HG03439 (cell line): ENCODE data around the gene ACOT7.

Experiments
- ATAC-seq: cut with Tn5 transposase; IDR thresholded peaks from one replicate; pipeline ENCODE4 v1.9.1; 2021; ENCODE audit warnings: mild to moderate bottlenecking, moderate library complexity; ENCODE audit not compliant: unreplicated experiment

Gene ACOT7

DNA sequence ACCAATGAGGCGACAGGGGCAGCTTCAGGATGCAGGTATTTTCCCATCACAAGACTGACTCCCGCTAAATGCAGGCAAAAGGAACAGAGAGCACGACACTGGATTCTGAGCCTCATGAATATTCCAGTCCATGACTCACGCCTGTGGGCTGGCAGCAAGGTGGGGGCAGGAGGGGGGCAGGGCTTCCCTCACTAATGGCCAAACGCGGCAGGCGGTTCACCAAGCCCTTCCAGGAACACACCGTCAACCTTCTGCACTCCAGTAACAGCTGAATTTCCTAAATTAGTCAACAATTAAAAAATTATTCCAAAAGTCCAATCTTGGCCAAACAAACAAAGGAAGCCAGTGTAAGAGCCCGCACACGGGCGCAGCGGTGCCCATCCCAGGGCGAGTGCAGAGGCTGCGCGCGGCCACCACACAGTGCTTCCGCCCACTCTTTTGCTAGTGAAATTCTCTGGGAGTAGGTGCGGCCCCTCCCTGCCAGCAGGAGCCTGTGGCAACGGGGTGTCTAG is 120.1 kb downstream of the ACOT7 start:
- ATAC-seq: no peak

DNA sequence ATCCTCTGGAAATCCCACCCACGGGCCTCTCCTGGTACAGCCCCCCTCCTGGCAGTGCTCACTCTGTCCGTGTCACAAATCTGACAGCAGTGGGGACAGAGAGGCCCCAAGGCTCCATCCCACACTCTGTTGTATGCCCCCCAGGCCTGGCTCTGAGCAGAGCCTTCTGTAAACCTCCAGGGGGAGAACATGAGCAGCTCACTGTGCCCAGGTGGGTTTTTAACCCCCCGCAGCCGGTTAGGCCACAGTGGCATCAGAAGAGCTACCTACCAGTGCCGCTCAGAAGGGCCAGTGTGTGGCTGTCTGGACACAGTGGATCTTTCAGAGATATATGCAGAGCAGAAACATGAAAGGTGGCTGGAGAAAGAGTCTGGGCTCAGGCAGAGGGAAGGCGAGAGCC is 120.7 kb downstream of the ACOT7 start:
- ATAC-seq: no peak

DNA sequence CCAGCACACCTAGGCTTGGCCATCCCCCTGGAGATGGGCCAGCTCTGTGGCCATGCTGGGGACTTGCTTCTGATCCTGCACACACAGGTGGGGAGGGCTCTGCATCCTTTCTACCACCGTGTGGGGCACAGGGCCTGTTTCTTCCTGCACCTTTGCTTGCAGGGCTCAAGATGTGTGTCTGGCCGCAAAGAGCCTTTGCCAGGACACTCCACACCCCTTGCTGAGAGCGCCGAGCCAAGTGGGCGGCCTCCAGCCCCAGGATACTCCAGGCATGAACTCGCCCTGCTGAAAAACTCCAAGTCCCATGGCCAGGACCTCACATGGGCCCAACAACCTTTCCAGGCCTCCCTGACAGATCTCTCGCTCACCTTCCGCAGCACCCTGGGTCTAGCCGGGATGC is 121.1 kb downstream of the ACOT7 start:
- ATAC-seq: no peak

DNA sequence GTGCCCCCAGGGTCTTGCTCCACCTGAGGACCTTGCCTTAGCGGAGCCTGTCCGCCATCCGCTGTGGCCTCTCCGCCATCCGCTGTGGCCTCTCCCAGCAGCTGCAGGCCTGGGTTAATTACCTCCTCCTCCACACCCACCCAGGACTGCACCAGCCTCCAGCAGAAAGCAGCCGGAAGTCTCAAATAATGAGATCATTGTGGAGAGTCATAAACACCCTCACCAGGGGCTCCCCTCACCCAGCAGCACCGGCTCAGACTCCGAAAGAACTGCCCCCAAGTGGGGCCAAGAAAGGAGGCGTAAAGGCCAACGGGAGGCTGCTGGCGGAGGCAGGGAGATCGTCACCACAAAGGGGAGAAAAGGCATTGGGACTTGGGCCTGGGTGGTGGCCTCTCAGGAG is 122.0 kb downstream of the ACOT7 start:
- no peak for ATAC-seq

DNA sequence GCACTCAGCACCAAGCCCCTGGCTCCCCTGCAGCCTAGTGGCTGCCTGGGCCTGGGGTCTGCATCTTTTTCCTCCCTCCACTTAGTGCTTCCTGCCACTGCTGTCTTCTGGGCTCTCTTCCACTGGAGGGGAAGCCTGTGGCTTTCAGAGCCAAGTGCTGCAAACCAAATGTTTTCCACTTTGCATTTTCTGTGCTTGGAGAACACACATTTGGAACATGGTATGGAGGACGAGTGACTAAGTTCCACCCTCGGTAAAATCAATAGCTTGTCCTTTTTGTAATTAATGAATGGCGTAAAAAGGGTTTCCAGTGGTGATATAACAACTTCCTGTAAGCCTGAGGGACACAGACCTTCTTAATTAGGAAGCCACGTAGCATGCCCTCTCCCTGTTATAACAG is 122.6 kb downstream of the ACOT7 start:
- ATAC-seq: no peak

DNA sequence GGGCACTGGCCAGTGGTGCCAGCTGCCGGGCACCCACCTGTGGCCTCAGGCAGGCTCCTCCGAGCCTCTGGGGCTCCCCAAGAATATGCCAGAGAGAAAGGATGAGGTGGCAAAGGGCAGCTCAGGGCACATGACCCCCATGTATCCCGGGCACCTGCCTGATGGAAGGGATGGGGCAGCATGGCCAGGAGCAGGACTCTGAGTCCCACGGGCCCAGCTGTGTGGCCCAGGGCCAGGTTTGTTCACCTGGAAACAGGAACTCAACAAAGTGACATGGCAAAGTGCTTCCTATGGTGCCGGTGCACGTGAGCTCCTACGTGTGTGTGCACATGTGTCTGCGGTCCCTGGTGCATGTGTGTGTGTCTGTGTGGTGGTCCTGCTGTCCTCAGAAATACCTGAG is 123.2 kb downstream of the ACOT7 start:
- no peak for ATAC-seq

DNA sequence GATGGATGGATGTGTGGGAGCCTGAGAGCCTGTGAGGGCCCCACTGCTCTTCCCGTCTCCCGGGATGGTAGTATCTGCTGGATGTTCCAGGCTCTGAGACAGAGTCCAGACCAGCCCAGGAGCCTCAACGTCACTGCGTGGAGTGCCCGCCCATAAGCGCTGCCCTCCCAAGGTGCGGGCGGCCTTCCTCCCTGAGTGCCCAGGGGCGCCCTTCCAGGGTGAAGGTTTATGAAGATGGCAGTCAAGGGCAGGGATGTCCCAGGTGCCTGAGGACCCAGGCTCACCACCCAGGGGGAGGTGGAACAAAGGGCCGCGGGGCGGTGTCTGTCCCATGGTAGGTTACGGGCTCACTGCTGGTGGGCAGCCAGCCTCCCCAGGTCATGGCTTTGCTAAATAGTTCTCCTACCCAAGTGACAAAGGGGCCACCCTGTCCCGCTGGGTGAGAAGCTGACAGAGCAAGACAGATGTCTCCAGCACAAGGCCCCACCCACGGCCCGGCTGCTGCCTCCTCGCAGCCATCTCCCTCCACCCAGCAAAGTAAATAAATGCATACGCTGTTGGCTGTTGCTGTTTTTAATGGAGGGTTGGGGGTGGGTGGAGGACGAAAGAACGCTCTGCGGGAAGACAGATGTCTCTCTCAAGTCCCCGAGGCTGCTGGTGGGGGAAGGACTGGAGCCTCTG is 123.7 kb downstream of the ACOT7 start:
- ATAC-seq: no peak

DNA sequence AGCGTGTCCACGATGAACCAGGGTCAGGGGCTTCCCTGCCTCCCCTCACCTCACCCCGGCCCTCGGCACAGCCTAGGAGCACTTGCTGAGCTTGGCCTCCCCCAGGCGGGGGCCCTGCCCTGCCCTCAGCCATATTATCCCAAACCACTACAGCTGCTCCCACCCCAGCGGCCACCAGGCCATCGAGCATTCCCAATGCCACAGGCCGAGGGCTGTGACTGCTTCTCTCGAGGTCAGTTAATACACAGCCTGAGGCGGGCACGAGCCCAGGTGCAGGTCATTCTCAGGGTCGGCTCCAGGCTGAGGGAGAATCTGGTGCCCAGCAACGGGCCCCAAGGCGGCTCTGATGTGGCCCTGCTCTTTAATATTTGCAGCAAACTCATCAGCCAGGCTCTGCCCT is 124.3 kb downstream of the ACOT7 start:
- no peak for ATAC-seq

DNA sequence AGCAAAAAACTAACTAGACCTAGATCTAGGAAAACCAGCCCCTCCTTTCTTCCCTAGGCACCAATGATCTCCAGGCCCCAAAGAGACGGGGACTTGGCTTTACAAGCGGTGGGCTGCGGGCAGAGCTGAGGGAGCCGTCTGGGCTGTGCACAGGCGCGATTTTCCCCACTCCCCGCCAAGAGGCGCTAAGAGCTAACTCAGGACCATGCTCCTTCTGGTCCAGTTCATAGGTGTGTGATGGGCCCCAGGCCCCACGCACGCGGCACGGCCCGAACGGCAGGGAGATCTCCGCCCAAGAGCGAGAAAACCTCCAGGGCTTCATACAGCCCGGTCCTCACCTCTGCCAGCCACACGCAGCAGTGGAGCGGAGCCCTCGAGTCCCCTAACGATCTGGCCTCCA is 125.2 kb downstream of the ACOT7 start:
- ATAC-seq: no peak

DNA sequence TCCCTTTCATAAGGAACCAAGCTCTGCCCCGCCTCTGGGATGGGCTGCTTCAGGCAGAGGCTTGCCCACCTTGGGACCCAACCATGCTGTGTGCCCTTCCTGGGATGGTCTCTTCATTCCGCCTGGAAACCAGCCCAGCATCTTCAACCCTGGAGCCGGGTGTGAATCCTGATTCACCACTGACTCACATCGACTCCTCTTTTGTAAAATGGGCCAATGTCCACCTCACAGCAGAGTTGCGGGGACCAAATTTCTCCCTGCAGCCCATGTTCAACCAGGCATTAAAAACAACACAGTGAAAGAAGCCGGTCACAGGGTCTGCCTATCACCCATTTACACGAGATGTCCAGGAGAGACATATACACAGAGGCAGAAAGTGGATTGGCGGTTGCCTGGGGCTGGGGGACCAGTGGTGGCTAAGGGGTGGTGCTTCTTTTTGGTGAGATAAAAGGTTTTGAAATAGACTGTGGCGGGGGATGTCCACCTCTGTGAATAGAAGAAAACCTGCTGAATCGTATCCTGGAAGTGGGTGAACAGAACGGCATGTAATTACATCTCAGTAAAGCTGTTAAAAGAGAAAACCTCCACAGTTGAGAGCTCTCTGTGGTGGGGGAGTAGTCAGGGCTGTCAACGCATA is 125.8 kb downstream of the ACOT7 start:
- ATAC-seq: no peak

DNA sequence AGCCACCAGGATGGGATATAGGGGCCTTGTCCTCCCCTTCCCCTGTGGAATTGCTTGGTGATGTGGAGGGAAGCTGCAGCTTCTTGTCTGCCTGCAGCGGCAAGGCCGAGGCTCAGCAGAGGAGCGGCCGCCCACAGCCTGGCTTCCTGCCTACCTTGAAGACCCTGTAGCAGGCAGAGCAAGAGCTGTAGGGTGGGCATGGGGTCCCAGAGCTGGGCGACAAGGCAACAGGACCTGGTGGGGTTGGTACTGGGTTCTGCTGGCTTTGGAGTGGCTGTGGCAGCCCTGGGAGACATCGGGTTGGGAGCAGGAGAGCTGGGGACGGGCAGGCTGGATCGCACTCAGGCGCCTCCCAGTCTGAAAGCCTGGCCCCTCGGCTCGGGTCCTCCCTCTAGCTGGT is 126.9 kb downstream of the ACOT7 start:
- ATAC-seq: no peak

DNA sequence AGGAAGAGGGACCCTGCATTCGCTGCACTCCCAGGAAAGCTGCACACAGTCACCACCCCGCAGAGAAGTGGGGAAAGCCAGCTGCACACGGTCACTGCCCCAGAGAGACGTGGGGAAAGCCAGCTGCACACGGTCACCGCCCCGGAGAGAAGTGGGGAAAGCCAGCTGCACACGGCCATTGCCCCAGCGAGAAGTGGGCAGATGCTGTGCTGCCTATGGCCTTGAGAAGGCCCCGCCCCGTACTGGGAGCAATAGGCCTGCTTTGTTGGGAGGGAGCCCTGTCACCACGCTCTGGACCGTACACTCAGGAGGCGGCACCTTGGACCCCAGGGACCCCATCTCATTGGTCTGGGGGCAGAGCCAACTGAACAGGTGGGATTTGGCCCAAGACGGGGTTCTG is 128.4 kb downstream of the ACOT7 start:
- no peak for ATAC-seq

DNA sequence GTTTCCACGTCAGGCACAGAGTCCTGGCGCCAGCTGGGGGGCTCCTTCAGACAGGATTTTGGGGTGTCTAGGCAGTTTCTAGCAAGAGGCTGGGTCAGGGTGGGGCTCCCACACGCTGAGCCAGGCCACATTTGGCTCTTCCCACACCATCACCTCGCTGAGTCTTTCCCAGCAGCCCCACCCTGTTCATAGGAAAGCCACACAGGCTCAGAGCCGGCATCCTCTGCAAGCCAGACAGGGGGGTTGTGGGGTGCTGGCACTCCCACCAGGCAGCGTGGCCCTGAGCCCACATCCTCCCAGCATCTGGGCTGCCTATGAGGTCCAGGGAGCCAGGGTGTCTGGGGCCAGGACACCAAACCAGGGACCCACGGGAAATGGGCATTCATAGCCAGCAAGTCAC is 129.9 kb downstream of the ACOT7 start:
- ATAC-seq: no peak

DNA sequence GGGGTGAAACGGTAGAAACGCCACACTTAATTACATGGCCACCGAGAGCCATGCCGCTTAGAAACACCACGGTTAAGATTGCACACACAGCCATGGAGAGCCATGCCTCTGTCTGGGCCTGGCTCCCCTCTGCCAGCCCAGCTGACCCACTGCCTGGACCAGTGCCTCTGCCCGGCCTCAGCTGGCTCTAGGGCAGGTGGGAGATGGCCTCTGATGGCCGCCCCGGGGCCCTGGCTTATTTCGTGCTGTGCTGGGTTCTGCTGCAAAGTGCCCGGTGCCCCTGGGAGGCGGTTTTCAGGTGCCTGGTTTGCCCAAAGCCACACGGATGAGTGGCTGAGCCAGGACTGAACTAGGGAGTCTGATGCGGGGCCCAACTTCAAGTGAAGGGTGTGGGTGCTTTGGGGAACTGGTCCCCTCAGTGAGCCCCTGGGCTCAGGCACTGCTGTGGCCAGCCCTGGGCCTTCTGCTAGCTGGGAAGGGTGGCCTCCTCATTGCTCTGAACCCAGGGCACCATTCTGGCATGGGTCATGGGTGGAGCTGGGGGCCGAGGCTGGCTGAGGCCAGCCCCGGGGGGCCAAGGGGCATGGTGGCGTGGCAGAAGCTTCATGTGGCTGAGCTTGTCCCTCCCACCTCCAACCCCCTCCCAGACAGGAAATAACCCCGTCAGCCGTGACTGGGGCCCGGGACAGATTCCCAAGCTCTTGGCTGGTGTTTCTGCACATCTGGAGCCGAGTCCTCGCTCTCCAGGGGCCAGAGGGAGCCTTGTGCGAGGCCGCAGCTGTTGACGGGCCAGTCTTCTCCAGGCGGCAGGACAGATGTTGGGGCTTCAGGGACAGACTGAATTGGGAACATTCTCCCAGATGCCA is 130.8 kb downstream of the ACOT7 start:
- no peak for ATAC-seq

DNA sequence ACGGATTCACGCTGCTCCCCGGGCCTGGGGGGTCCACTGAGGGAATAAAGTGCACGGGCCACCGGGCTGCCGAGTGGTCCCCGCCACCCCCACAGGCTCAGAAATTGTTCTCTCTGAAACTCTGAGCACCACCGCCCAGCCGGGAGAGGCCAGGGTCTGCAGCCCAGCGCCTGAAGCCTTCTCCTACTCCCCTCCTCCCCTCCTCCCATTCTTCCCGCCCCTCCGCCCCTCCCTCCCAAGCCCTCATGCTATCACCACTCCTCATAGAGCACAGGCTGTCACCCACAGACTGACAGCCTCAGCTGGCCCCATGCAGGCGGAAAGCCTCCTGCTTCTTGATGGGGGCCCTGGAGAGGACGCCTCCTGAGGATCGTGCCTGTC is 132.0 kb downstream of the ACOT7 start:
- no peak for ATAC-seq

DNA sequence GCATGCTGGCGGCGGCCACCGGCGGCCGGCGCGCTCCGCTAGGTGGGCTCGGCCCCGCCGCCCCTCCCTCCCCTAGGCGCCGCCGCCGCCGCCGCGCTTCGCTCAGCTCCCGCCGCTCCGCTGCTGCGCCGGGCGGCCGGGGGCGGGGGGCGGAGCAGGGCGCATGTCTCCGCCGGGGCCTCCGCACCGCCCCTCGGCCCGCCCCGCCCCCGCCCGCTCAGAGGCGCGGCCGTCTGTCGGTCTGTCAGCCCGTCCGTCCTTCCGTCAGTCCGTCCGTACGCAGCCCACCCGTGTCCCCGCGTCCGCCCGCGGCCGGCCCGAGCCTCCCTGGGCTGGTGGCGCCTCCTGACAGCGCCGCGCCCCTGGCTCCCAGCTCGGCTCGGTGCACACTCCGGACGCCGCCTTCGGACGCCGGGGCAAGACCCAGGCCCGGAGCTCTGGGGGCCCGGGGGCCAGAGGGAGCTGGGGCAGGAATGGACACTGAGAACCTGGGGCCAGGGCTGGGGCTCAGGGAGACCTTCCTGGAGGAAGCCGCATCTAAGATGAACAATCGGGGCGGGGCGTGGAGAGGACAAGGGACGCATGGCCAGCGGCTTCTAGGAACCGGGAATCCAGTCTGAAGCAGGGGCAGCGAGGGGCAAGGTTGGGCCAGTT is 132.5 kb downstream of the ACOT7 start, which contains the start of gene GPR153:
Gene GPR153, minus strand, starts transcription at position 138 of the 654 bp plus-strand sequence. CDS start 6,193 bp downstream, outside the sequence.
- ATAC-seq: no peak

DNA sequence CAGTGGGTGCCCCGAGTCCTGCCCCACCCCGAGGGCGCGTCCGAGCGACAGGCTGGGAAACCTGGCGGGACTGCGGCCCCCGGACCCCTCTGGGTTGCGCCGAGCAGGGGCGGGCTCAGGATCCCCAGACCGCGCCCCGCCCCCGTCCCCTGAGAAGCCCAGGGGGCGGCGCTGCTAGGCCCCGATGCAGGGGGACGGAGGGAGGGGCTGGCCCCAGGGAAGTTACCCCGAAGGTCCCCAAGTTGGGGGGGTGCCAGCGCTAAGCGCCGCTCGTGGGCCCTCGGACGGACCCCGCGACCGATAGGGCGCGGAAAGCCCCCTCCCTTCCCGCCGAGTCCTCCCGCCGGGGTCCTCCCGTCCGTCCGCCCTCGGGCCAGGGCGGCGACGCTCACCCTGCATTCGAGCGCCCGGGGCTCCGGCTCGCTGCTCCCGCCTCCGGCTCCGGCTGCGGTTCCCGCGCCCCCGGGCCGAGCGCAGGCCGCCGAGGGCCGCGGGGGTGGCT is 133.1 kb downstream of the ACOT7 start:
- no peak for ATAC-seq

DNA sequence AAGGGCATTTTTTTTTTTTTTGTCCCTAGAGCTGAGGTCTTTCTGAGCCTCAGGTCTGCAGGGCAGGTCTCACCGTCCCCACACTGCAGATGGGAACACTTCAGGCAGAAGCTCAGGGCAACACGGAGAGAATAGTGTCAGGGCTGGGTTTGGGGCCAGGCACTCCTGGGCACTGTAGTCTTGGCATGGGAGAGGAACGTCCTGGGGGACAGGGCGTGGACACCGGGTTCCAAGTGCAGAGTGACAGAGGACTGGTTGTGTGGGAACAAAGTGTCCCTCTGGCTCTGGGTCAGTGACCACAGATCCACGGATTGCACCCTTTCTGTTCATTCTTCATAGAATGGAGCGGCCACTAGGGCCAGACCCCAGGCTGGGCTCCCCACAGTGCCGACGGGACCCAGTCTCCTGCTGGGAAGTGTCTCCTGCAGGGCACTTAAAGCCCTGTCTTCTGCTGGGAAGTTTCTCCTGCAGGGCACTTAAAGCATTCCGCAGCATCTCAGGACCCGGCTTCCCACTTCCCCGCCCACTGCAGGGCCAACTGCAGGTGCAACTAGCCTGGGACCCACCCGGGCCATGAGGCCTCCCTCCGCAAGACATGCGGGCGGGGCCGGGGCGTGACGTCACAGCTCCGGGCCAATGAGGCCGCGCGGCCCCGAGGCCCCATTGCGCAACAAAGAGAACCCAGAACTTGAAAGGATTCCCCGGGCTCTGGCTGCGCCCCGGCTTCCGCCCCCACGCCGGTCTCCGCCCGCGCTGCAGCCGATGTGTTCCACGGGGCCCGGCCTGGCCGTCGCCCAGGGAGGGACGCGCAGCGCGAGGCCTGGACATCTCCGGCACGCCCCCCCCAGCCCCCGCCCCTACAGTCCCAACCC is 133.8 kb downstream of the ACOT7 start:
- peak; percentile 51 for ATAC-seq

DNA sequence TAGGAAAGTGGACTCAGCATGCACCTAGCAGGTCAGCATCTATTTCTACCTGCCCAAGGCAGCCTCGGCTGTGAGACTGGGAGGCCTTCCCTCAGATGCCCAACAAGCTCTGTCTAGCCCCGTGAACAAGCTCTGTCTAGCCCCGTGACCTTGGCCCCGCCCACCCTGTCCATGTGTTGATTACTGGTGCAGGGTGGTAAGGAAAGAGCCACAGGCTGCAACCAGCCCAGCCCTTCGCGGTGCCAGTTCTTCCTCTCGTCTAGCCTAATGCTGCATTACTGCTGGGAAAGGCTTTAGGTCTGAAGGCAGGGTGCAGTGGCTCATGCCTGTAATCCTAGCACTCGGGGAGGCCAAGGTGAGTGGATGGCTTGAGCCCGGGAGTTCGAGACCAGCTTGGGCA is 134.9 kb downstream of the ACOT7 start:
- no peak for ATAC-seq

DNA sequence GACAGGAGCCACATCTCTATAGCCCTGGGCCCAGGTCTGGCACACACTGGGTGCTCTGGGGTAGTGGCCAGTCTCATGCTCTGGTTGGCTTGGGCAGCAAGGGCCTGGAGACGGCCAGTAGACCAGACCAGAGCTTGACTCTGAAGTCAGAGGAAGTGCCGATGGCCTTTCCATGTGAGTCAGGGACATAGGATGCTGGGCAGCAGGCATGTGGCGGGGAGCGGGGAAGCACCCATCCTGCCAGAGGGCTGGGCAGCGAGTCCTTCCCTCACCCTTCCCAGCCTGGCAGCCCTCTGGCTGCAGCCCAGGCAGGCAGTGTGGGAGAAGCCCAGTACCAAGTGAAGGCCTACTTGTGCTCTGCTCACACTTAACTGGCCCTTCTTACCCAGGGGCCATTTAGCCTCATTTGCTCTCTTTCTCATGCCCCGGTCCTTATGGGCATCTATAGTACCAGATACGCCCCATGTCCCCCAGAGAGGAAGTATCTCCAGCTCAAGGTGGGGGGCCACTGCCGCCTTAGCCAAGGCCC is 136.0 kb downstream of the ACOT7 start:
- ATAC-seq: no peak
